ENCODE results near the gene HTRA3. TPM values are rescaled to one million over a fixed set of nuclear protein-coding genes. Genes with fewer than 3 reads are reported as not detected.

The HTRA3 gene
- total and polyA plus RNA-seq, 2 of the 4 experiments (the other 2 are of a cell fraction): 1.3 to 9.5 TPM

GRCh38 chr4:8277356-8278008, 7.9 kb downstream of the HTRA3 start:
- dilution Hi-C loops (cut with HindIII; ENCODE audit: low sequenced_read_pairs, unreplicated experiment): no loop called here
- no peaks in the 10 kb centered on the region for H3K36me3 ChIP-seq (ENCODE audit: control insufficient read depth, insufficient read depth, low read length)
- peak overlapping the region; percentile 84 for H3K14ac ChIP-seq (replicated peaks; ENCODE audit: low read depth, low read length)
- peak overlapping the region; percentile 56; the same call in 2 of the 3 replicates for H2BK15ac ChIP-seq (ENCODE audit: low read depth, low read length)
- no peaks in the 10 kb centered on the region for H3K9me3 ChIP-seq (ENCODE audit: control insufficient read depth, insufficient read depth, low read length)
- H2BK120ac ChIP-seq (ENCODE audit: low read depth, low read length): peak overlapping the region; percentile 99
- H3K27ac ChIP-seq (ENCODE audit: insufficient read depth, low read length): peak overlapping the region; percentile 87
- H3K18ac ChIP-seq (ENCODE audit: low read depth, low read length): peak overlapping the region; percentile 56
- peak overlapping the region; percentile 85 for H2BK5ac ChIP-seq (ENCODE audit: low read depth, low read length, poor library complexity, severe bottlenecking)
- peaks cover 9% of the 10 kb centered on the region for H3K9me1 ChIP-seq (ENCODE audit: insufficient read depth, low read length)
- ATAC-seq (ENCODE audit: low read depth): no peak
- H3K4me1 ChIP-seq (ENCODE audit: control insufficient read depth, insufficient read depth, low read length): peaks cover 41% of the 10 kb centered on the region
- peak overlapping the region; percentile 31 for H4K5ac ChIP-seq (ENCODE audit: low read depth, low read length)
- peaks cover 7% of the 10 kb centered on the region for H4K20me1 ChIP-seq (ENCODE audit: insufficient read depth, low read length)
- peak overlapping the region; percentile 72 to 93 for H4K8ac ChIP-seq (ENCODE audit: low read depth in 2 of 2, low read length in 2 of 2)
- H2AFZ ChIP-seq (replicated peaks; ENCODE audit: low read length, poor library complexity): peak overlapping the region; percentile 91
- intact Hi-C loops (cut with micrococcal nuclease): loop anchor here (1.0 to 5.0 kb wide), 3 partner anchors 35 to 116 kb away; no protein-coding TSS in a partner anchor
- WGBS, 2 experiments (ENCODE audit: extremely low coverage in 2 of 2, insufficient read length in 1 of 2): 100% methylated on average over 7 of the region's 11 CpGs; no CpG with 5 or more reads in 1 of the 2 experiments
- no peaks in the 10 kb centered on the region for H3K27me3 ChIP-seq (ENCODE audit: control insufficient read depth, insufficient read depth, low read length)
- TF ChIP-seq NFE2L2 (IDR thresholded peaks at IDR 0.05; ENCODE audit: low read depth, low read length) (no peak), RAD21 (IDR thresholded peaks at IDR 0.05; ENCODE audit: low read length) (0 out of 2 replicates have a peak, but pooled peaks have one; percentile 17)
- peak overlapping the region; percentile 94 for H3K23ac ChIP-seq (ENCODE audit: low read depth, low read length)
- peak overlapping the region; percentile 85; the same call in 1 of the 2 replicates for H3K56ac ChIP-seq (ENCODE audit: extremely low read depth, insufficient read depth, low read length)
- peaks cover 4 to 34% of the 10 kb centered on the region in 2 experiments; a peak in 3 of 4 replicates for H3K79me1 ChIP-seq (ENCODE audit: low read depth in 1 of 2, low read length in 2 of 2)
- peak overlapping the region; percentile 74 for H2BK20ac ChIP-seq (ENCODE audit: low read depth, low read length)
- no peak overlapping the region for H3K4me3 ChIP-seq (ENCODE audit: insufficient read depth, low read depth, low read length)
- H3K4me2 ChIP-seq (ENCODE audit: low read depth, low read length): no peak overlapping the region
- POLR2A ChIA-PET (ENCODE audit: unreplicated experiment): no interaction called here
- CTCF ChIA-PET: interaction anchor here (2.6 kb wide), 1 partner anchor 11 kb away, joined by 10 read pairs; no protein-coding TSS in a partner anchor
- H3K4ac ChIP-seq (ENCODE audit: low read depth, low read length): peak overlapping the region; percentile 98
- no peak for DNase-seq
- peak overlapping the region; percentile 94 for H2AK5ac ChIP-seq (ENCODE audit: low read depth, low read length)
- in situ Hi-C loops (cut with MboI; ENCODE audit: low sequenced_read_pairs): no loop called here
- no TSS peak for BruUV-seq (replicated peaks)
- no peak overlapping the region for H3K9ac ChIP-seq (ENCODE audit: low read depth, low read length)
- peak overlapping the region; percentile 98 for H2AK9ac ChIP-seq (replicated peaks; ENCODE audit: low read depth, low read length, poor library complexity)
- peak overlapping the region; percentile 92 for H4K91ac ChIP-seq (ENCODE audit: insufficient read depth, low read depth, low read length)

All from IMR-90 (cell line).